Measurements from ENCODE around the gene C9orf85. TPM values are rescaled to one million over a fixed set of nuclear protein-coding genes. Genes with fewer than 3 reads are reported as not detected.
A peak's percentile ranks its signal among the peaks of the same experiment; 100 is the strongest.
"Not testable (repeated sequence)": the region's sequence is repeated elsewhere in the genome, so short reads cannot be mapped to it uniquely, and the experiment has no call there.

The C9orf85 gene
- total and polyA plus RNA-seq, 9 of the 15 experiments (the other 6 are each of a cell fraction or from before 2014, with no cell fraction given) = 6.7 to 17.6 (median 13.0) TPM

- H3K9me1 ChIP-seq (ENCODE audit: control insufficient read depth, insufficient read depth, low read length); intact Hi-C loops (cut with micrococcal nuclease); H3K9me3 ChIP-seq (replicated peaks; ENCODE audit: control insufficient read depth, insufficient read depth, low read depth, low read length); H3K79me2 ChIP-seq (ENCODE audit: control insufficient read depth, insufficient read depth, low read length); DNase-seq (ENCODE audit: extremely low read depth in 1 of 4, low spot score in 3 of 4); ATAC-seq; H3K4me2 ChIP-seq (ENCODE audit: insufficient read depth, low read length); H3K27me3 ChIP-seq (ENCODE audit: control insufficient read depth in 2 of 2, insufficient read depth in 2 of 2, low read length in 2 of 2); H3K4me1 ChIP-seq (replicated peaks in 1 of 2; ENCODE audit: control insufficient read depth in 2 of 2, insufficient read depth in 2 of 2, low read length in 2 of 2); H3K4me3 ChIP-seq; H3K9ac ChIP-seq (ENCODE audit: insufficient read depth in 1 of 2, low read depth in 2 of 2, low read length in 2 of 2); H2AFZ ChIP-seq (ENCODE audit: low read depth, low read length); H4K20me1 ChIP-seq (replicated peaks; ENCODE audit: control insufficient read depth, insufficient read depth, low read length); FAIRE-seq; in situ Hi-C loops (cut with MboI); BruUV-seq (replicated peaks); H3K36me3 ChIP-seq (ENCODE audit: control insufficient read depth, insufficient read depth, low read length); CTCF ChIA-PET (ENCODE audit: low intra/inter-chr PET ratio); TF ChIP-seq NR2C1 (IDR thresholded peaks at IDR 0.05); ZNF740 (CRISPR knock-in tag; IDR thresholded peaks at IDR 0.05); NR4A1 (CRISPR knock-in tag; IDR thresholded peaks at IDR 0.05): not testable (repeated sequence)
- 65% methylated on average over 2 of the region's 2 CpGs for WGBS (ENCODE audit: insufficient coverage, low coverage, missing lambda C conversion rate)
- POLR2A ChIA-PET = interaction anchor here (1.1 kb wide), 1 partner anchor 157 kb away, joined by 3 read pairs; no protein-coding TSS in a partner anchor
- peak overlapping the region; percentile 29; the same call in 1 of the 3 replicates for H3K27ac ChIP-seq (ENCODE audit: extremely low read depth, low read depth, low read length)
- TF ChIP-seq ZNF311 (CRISPR knock-in tag; IDR thresholded peaks at IDR 0.05) = peak; percentile 84
- TF ChIP-seq PTTG1 (tag; IDR thresholded peaks at IDR 0.05; ENCODE audit: low read depth) = peak; percentile 87
- TF ChIP-seq NR2C1 (tag; IDR thresholded peaks at IDR 0.05) = peak; percentile 69
- peak in 1 of 2 experiments; percentile 91; a peak in 2 of 4 replicates for TF ChIP-seq ZNF740 (tag; IDR thresholded peaks at IDR 0.05)
- peak; percentile 79 for TF ChIP-seq PTRF (tag; IDR thresholded peaks at IDR 0.05)
- TF ChIP-seq ZNF41 (CRISPR knock-in tag; conservative IDR thresholded peaks at IDR 0.05) = peak; percentile 71; the same call in 1 of the 2 replicates
- 0 out of 2 replicates have a peak, but pooled peaks have one; percentile 23 for TF ChIP-seq TAF7 (tag; IDR thresholded peaks at IDR 0.05)
- 0 out of 2 replicates have a peak, but pooled peaks have one; percentile 27 for TF ChIP-seq ZNF398 (CRISPR knock-in tag; IDR thresholded peaks at IDR 0.05)
- TF ChIP-seq, protein P1, sequence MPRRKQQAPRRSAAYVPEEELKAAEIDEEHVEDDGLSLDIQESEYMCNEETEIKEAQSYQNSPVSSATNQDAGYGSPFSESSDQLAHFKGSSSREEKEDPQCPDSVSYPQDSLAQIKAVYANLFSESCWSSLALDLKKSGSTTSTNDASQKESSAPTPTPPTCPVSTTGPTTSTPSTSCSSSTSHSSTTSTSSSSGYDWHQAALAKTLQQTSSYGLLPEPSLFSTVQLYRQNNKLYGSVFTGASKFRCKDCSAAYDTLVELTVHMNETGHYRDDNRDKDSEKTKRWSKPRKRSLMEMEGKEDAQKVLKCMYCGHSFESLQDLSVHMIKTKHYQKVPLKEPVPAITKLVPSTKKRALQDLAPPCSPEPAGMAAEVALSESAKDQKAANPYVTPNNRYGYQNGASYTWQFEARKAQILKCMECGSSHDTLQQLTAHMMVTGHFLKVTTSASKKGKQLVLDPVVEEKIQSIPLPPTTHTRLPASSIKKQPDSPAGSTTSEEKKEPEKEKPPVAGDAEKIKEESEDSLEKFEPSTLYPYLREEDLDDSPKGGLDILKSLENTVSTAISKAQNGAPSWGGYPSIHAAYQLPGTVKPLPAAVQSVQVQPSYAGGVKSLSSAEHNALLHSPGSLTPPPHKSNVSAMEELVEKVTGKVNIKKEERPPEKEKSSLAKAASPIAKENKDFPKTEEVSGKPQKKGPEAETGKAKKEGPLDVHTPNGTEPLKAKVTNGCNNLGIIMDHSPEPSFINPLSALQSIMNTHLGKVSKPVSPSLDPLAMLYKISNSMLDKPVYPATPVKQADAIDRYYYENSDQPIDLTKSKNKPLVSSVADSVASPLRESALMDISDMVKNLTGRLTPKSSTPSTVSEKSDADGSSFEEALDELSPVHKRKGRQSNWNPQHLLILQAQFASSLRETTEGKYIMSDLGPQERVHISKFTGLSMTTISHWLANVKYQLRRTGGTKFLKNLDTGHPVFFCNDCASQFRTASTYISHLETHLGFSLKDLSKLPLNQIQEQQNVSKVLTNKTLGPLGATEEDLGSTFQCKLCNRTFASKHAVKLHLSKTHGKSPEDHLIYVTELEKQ (CRISPR knock-in tag; IDR thresholded peaks at IDR 0.05) = peak; percentile 60; the same call in 1 of the 2 replicates
- peak; percentile 73 for TF ChIP-seq SMAD4 (CRISPR knock-in tag; conservative IDR thresholded peaks at IDR 0.05)
- TF ChIP-seq GTF2A2 (tag; IDR thresholded peaks at IDR 0.05) = 0 out of 2 replicates have a peak, but pooled peaks have one; percentile 28
- peak; percentile 74 for TF ChIP-seq NR4A1 (tag; IDR thresholded peaks at IDR 0.05)
- TF ChIP-seq, protein P2, sequence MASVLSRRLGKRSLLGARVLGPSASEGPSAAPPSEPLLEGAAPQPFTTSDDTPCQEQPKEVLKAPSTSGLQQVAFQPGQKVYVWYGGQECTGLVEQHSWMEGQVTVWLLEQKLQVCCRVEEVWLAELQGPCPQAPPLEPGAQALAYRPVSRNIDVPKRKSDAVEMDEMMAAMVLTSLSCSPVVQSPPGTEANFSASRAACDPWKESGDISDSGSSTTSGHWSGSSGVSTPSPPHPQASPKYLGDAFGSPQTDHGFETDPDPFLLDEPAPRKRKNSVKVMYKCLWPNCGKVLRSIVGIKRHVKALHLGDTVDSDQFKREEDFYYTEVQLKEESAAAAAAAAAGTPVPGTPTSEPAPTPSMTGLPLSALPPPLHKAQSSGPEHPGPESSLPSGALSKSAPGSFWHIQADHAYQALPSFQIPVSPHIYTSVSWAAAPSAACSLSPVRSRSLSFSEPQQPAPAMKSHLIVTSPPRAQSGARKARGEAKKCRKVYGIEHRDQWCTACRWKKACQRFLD (CRISPR knock-in tag; IDR thresholded peaks at IDR 0.05) = peak; percentile 65
Measured at GRCh38 chr9:71954652-71955051, 43.2 kb downstream of the C9orf85 start.
